Tibial artery (tissue), 4 donors: Measurements from ENCODE around the gene SIX6.
"Not testable (repeated sequence)": the region's sequence is repeated elsewhere in the genome, so short reads cannot be mapped to it uniquely, and the experiment has no call there.

Experiments used
- DNase-seq, 2 donors: peaks; one replicate each; pipeline ENCODE4 v3.0.0-alpha.2; 2019
- H3K27ac ChIP-seq, 2 donors: fragments of 200-600 bp; sonication (generic) in 1 of 2; 1 replicate in 1 of 2; 2 replicates in 1 of 2; pipeline ENCODE4 v1.5.1; 2018 to 2019; ENCODE audit warnings: mild to moderate bottlenecking in 1 of 2
- H3K27me3 ChIP-seq, 2 donors: fragments of 200-600 bp; sonication (generic) in 1 of 2; one replicate each; pipeline versions ENCODE4 v1.5.1 to v1.6.0; 2016 to 2019
- H3K36me3 ChIP-seq, 3 donors: fragments of 200-600 bp; sonication (generic) in 2 of 3; one replicate each; pipeline ENCODE4 v1.5.1; 2016 to 2019; ENCODE audit warnings: mild to moderate bottlenecking in 2 of 3
- H3K4me1 ChIP-seq, 4 donors: fragments of 200-600 bp; sonication (generic) in 2 of 4; 1 replicate in 3 of 4; 2 replicates in 1 of 4; pipeline ENCODE4 v1.5.1; 2016 to 2019
- H3K4me3 ChIP-seq, 2 donors: fragments of 200-600 bp; sonication (generic) in 1 of 2; 1 replicate in 1 of 2; 2 replicates in 1 of 2; pipeline ENCODE4 v1.5.1; 2018 to 2019; ENCODE audit warnings: mild to moderate bottlenecking in 2 of 2
- H3K9me3 ChIP-seq, 3 donors: fragments of 200-600 bp; sonication (generic) in 1 of 3; one replicate each; pipeline ENCODE4 v1.5.1; 2016 to 2019
- intact Hi-C: fragments of 100-400 bp; cut with DNase I; formaldehyde crosslinking; loops from one replicate; pipeline ENCODE4 v1.15.0; 2023; ENCODE audit warnings: low total_unique reads
- TF ChIP-seq, protein P1 (sequence below), 2 experiments: fragments of 200-600 bp in 1 of 2; fragments of 450-650 bp in 1 of 2; IDR thresholded peaks; one replicate each; pipeline ENCODE4 v1.5.1; 2017 to 2019; ENCODE audit warnings: antibody characterized with exemption in 2 of 2, mild to moderate bottlenecking in 1 of 2, moderate library complexity in 1 of 2

The SIX6 gene

GRCh38 chr14:60508707-60509437, at the start of gene SIX6:
Gene SIX6 (plus strand): TSS chr14:60509146. CDS start chr14:60509399, 253 bp downstream.
- H3K4me3 ChIP-seq, result peak within 1 kb of the TSS in 1 of 2 donors; percentile 37
- TF ChIP-seq, protein P1, sequence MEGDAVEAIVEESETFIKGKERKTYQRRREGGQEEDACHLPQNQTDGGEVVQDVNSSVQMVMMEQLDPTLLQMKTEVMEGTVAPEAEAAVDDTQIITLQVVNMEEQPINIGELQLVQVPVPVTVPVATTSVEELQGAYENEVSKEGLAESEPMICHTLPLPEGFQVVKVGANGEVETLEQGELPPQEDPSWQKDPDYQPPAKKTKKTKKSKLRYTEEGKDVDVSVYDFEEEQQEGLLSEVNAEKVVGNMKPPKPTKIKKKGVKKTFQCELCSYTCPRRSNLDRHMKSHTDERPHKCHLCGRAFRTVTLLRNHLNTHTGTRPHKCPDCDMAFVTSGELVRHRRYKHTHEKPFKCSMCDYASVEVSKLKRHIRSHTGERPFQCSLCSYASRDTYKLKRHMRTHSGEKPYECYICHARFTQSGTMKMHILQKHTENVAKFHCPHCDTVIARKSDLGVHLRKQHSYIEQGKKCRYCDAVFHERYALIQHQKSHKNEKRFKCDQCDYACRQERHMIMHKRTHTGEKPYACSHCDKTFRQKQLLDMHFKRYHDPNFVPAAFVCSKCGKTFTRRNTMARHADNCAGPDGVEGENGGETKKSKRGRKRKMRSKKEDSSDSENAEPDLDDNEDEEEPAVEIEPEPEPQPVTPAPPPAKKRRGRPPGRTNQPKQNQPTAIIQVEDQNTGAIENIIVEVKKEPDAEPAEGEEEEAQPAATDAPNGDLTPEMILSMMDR (IDR thresholded peaks at IDR 0.05), result no peak
- H3K27ac ChIP-seq, result no peak within 1 kb of the TSS
- peaks cover 0 to 97% of the 10 kb centered on the region in 2 donors for H3K27me3 ChIP-seq
- intact Hi-C loops, result no loop called here
- H3K36me3 ChIP-seq, result no peaks in the 10 kb centered on the region
- DNase-seq, result no peak
- H3K4me1 ChIP-seq, result peaks cover 0 to 44% (median 30%) of the 10 kb centered on the region in 4 donors
- no peaks in the 10 kb centered on the region for H3K9me3 ChIP-seq

- intact Hi-C loops, H3K4me1 ChIP-seq, H3K27ac ChIP-seq, DNase-seq, H3K27me3 ChIP-seq, H3K4me3 ChIP-seq, H3K36me3 ChIP-seq: not testable (repeated sequence)
- peaks cover 0 to 15% (median 4%) of the 10 kb centered on the region in 3 donors for H3K9me3 ChIP-seq
These were observed 28.7 kb upstream of the SIX6 start for GRCh38 chr14:60480248-60480647.

DNA sequence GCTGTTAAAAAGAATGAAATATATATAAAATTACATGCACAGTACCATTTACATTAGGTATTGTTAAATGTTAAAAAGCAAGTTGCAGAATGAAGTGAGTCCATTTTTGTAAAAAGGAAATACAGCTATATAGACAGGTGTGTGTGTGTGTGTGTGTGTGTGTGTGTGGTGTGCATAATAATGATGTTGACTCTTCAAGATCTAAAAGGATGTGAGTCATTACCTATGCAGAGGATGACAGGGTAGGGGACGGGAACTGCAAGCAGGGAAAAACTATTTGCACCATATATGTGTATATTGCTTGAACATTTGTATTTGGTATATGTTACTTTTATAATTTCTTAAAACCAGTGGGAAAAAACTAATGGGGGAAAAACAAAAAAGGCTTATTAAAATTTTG, 26.2 kb upstream of the SIX6 start:
- no peaks in the 10 kb centered on the region for H3K36me3 ChIP-seq
- H3K4me1 ChIP-seq, result peaks cover 0 to 10% (median 4%) of the 10 kb centered on the region in 4 donors
- intact Hi-C loops, result no loop called here
- TF ChIP-seq, protein P1 (IDR thresholded peaks at IDR 0.05), result no peak
- peaks cover 0 to 23% of the 10 kb centered on the region in 2 donors for H3K27me3 ChIP-seq
- H3K4me3 ChIP-seq, result no peak overlapping the region
- H3K27ac ChIP-seq, result no peak overlapping the region
- peaks cover 0 to 16% (median 4%) of the 10 kb centered on the region in 3 donors for H3K9me3 ChIP-seq
- DNase-seq, result no peak

- TF ChIP-seq, protein P1 (IDR thresholded peaks at IDR 0.05), result no peak
- H3K27ac ChIP-seq, result no peak overlapping the region
- peaks cover 0 to 10% (median 4%) of the 10 kb centered on the region in 4 donors for H3K4me1 ChIP-seq
- DNase-seq, result no peak
- intact Hi-C loops, result no loop called here
- H3K4me3 ChIP-seq, result peak overlapping the region in 1 of 2 donors; percentile 41
- H3K36me3 ChIP-seq, result no peaks in the 10 kb centered on the region
- H3K9me3 ChIP-seq, result peaks cover 0 to 11% (median 2%) of the 10 kb centered on the region in 3 donors
- H3K27me3 ChIP-seq, result peaks cover 0 to 29% of the 10 kb centered on the region in 2 donors
These were observed 23.8 kb upstream of the SIX6 start for GRCh38 chr14:60485057-60485597.

- intact Hi-C loops, result no loop called here
- TF ChIP-seq, protein P1 (IDR thresholded peaks at IDR 0.05), result no peak
- Histone ChIP-seq H3K27ac (no peak within 1 kb of the TSS), H3K4me3 (peak within 1 kb of the TSS; percentile 17 to 41), H3K36me3 (no peaks in the 10 kb centered on the region), H3K9me3 (peaks cover 0 to 5% (median 0%) of the 10 kb centered on the region in 3 donors), H3K27me3 (peaks cover 0 to 29% of the 10 kb centered on the region in 2 donors), H3K4me1 (peaks cover 0 to 10% (median 4%) of the 10 kb centered on the region in 4 donors)
- DNase-seq, result peak in 1 of 2 donors; percentile 59
These were observed 23.2 kb upstream of the SIX6 start, which contains the start of gene C14orf39 for GRCh38 chr14:60485598-60486251. Gene C14orf39 (minus strand): TSS chr14:60486063. CDS start chr14:60485078, 985 bp downstream.
